IMR-90 (cell line): ENCODE data around the gene B4GALNT3. TPM values are rescaled to one million over a fixed set of nuclear protein-coding genes. Genes with fewer than 3 reads are reported as not detected.

Experiments used
- ATAC-seq: fragments of 200-7000 bp; cut with Tn5 transposase; 2 replicates; pipeline ENCODE4 v1.9.1; 2020; ENCODE audit warnings: low read depth, mild to moderate bottlenecking, moderate library complexity
- BruUV-seq: library from RNA; stranded (reverse); fragments of 400-500 nt; replicated peaks from 2 replicates; lab custom pipeline; 2021; lab: Mats Ljungman, UMichigan
- CTCF ChIA-PET: fragments of 300-600 bp; formaldehyde crosslinking; extraction: SDS; loops from one replicate; lab custom pipeline; 2021; ENCODE audit warnings: antibody characterized with exemption; lab: Yijun Ruan, JAX
- POLR2A ChIA-PET: fragments of 300-600 bp; sonication (Branson Sonifier 250); formaldehyde crosslinking; loops from one replicate; lab custom pipeline; 2022; ENCODE audit warnings: antibody characterized with exemption; ENCODE audit not compliant: unreplicated experiment; lab: Charles Lee
- DNase-seq: peaks from one replicate; pipeline ENCODE4 v3.0.0; 2013
- H2AFZ ChIP-seq: replicated peaks from 2 replicates; pipeline ENCODE3; 2013; ENCODE audit warnings: low read length, mild to moderate bottlenecking; ENCODE audit not compliant: poor library complexity
- H2AK5ac ChIP-seq: 2 replicates; pipeline ENCODE4 v1.6.1; 2013; ENCODE audit warnings: low read depth, low read length, inconsistent platforms
- H2AK9ac ChIP-seq: replicated peaks from 2 replicates; pipeline ENCODE3; 2013; ENCODE audit warnings: mild to moderate bottlenecking, low read depth, low read length, moderate library complexity; ENCODE audit not compliant: poor library complexity
- H2BK120ac ChIP-seq: 2 replicates; pipeline ENCODE4 v1.6.1; 2013; ENCODE audit warnings: low read depth, low read length, inconsistent platforms
- H2BK15ac ChIP-seq: 3 replicates; pipeline ENCODE4 v1.6.1; 2013; ENCODE audit warnings: low read depth, low read length, inconsistent platforms
- H2BK20ac ChIP-seq: 2 replicates; pipeline ENCODE4 v1.6.1; 2013; ENCODE audit warnings: low read depth, mild to moderate bottlenecking, inconsistent platforms, low read length, moderate library complexity
- H2BK5ac ChIP-seq: 2 replicates; pipeline ENCODE4 v1.6.1; 2013; ENCODE audit warnings: mild to moderate bottlenecking, low read depth, low read length, inconsistent platforms; ENCODE audit not compliant: poor library complexity, severe bottlenecking
- H3K14ac ChIP-seq: replicated peaks from 2 replicates; pipeline ENCODE4 v1.6.1; 2013; ENCODE audit warnings: low read depth, low read length, inconsistent platforms
- H3K18ac ChIP-seq: 2 replicates; pipeline ENCODE4 v1.6.1; 2013; ENCODE audit warnings: low read depth, low read length, control low read depth
- H3K23ac ChIP-seq: 2 replicates; pipeline ENCODE4 v1.6.1; 2013; ENCODE audit warnings: low read depth, low read length, inconsistent platforms
- H3K27ac ChIP-seq: 2 replicates; pipeline ENCODE4 v1.5.1; 2013; ENCODE audit warnings: mild to moderate bottlenecking, control low read depth, low read length; ENCODE audit not compliant: insufficient read depth
- H3K27me3 ChIP-seq: 2 replicates; pipeline ENCODE4 v1.6.1; 2013; ENCODE audit warnings: low read length; ENCODE audit not compliant: control insufficient read depth, insufficient read depth
- H3K36me3 ChIP-seq: 2 replicates; pipeline ENCODE4 v1.6.1; 2013; ENCODE audit warnings: low read length, mixed read lengths; ENCODE audit not compliant: control insufficient read depth, insufficient read depth
- H3K4ac ChIP-seq: 2 replicates; pipeline ENCODE4 v1.6.1; 2013; ENCODE audit warnings: low read depth, low read length, inconsistent platforms
- H3K4me1 ChIP-seq: 2 replicates; pipeline ENCODE4 v1.6.1; 2013; ENCODE audit warnings: low read length, mixed read lengths; ENCODE audit not compliant: control insufficient read depth, insufficient read depth
- H3K4me2 ChIP-seq: 2 replicates; pipeline ENCODE4 v1.6.1; 2013; ENCODE audit warnings: low read depth, mild to moderate bottlenecking, control low read depth, low read length, moderate library complexity
- H3K4me3 ChIP-seq: 2 replicates; pipeline ENCODE4 v1.5.1; 2013; ENCODE audit warnings: low read depth, mild to moderate bottlenecking, control low read depth, low read length, moderate library complexity; ENCODE audit not compliant: insufficient read depth
- H3K56ac ChIP-seq: 2 replicates; pipeline ENCODE4 v1.6.1; 2013; ENCODE audit warnings: low read length, inconsistent platforms; ENCODE audit not compliant: insufficient read depth; ENCODE audit errors: extremely low read depth
- H3K79me1 ChIP-seq, 2 experiments: 2 replicates each; pipeline ENCODE4 v1.6.1; 2013; ENCODE audit warnings: low read length in 2 of 2, inconsistent platforms in 1 of 2, low read depth in 1 of 2
- H3K9ac ChIP-seq: 2 replicates; pipeline ENCODE4 v1.6.1; 2013; ENCODE audit warnings: low read depth, low read length, control low read depth
- H3K9me1 ChIP-seq: 2 replicates; pipeline ENCODE4 v1.6.1; 2013; ENCODE audit warnings: low read length, inconsistent platforms; ENCODE audit not compliant: insufficient read depth
- H3K9me3 ChIP-seq: 2 replicates; pipeline ENCODE4 v1.6.1; 2013; ENCODE audit warnings: low read length; ENCODE audit not compliant: control insufficient read depth, insufficient read depth
- H4K20me1 ChIP-seq: 2 replicates; pipeline ENCODE4 v1.6.1; 2013; ENCODE audit warnings: low read length, inconsistent platforms; ENCODE audit not compliant: insufficient read depth
- H4K5ac ChIP-seq: 2 replicates; pipeline ENCODE4 v1.6.1; 2013; ENCODE audit warnings: mild to moderate bottlenecking, low read depth, low read length, control low read depth
- H4K8ac ChIP-seq, 2 experiments: 2 replicates each; pipeline ENCODE4 v1.6.1; 2013; ENCODE audit warnings: low read depth in 2 of 2, low read length in 2 of 2, control low read depth in 1 of 2, inconsistent platforms in 1 of 2
- H4K91ac ChIP-seq: 2 replicates; pipeline ENCODE4 v1.6.1; 2013; ENCODE audit warnings: low read depth, low read length, inconsistent platforms; ENCODE audit not compliant: insufficient read depth
- BHLHE40 ChIP-seq: fragments of 150-350 bp; IDR thresholded peaks from 2 replicates; pipeline ENCODE4 v1.6.1; 2016; ENCODE audit warnings: mild to moderate bottlenecking, low read depth, low read length
- CEBPB ChIP-seq: IDR thresholded peaks from 2 replicates; pipeline ENCODE4 v1.6.1; 2012; ENCODE audit warnings: low read depth, low read length, improper control_type of control experiment
- CHD1 ChIP-seq: IDR thresholded peaks from 2 replicates; pipeline ENCODE4 v1.6.1; 2012; ENCODE audit warnings: low read depth, low read length, improper control_type of control experiment
- CTCF ChIP-seq: conservative IDR thresholded peaks from 2 replicates; pipeline ENCODE4 v1.5.1; 2012; ENCODE audit warnings: mild to moderate bottlenecking, low read depth, low read length, improper control_type of control experiment
- ELK1 ChIP-seq: fragments of 150-350 bp; IDR thresholded peaks from 2 replicates; pipeline ENCODE4 v1.6.1; 2016; ENCODE audit warnings: low read depth, mild to moderate bottlenecking, low read length, moderate library complexity, borderline replicate concordance
- FOS ChIP-seq: fragments of 150-350 bp; IDR thresholded peaks from 2 replicates; pipeline ENCODE4 v1.6.1; 2016; ENCODE audit warnings: low read depth, low read length
- MAFK ChIP-seq: IDR thresholded peaks from 2 replicates; pipeline ENCODE4 v1.6.1; 2012; ENCODE audit warnings: low read depth, low read length, improper control_type of control experiment
- MAZ ChIP-seq: IDR thresholded peaks from 2 replicates; pipeline ENCODE4 v1.6.1; 2012; ENCODE audit warnings: low read depth, mild to moderate bottlenecking, low read length, improper control_type of control experiment, moderate library complexity, borderline replicate concordance
- MXI1 ChIP-seq: IDR thresholded peaks from 2 replicates; pipeline ENCODE4 v1.6.1; 2012; ENCODE audit warnings: low read depth, mild to moderate bottlenecking, low read length, moderate library complexity, borderline replicate concordance
- NFE2L2 ChIP-seq: fragments of 150-350 bp; IDR thresholded peaks from 2 replicates; pipeline ENCODE4 v1.6.1; 2016; ENCODE audit warnings: low read depth, mild to moderate bottlenecking, low read length
- POLR2A ChIP-seq: IDR thresholded peaks from 2 replicates; pipeline ENCODE4 v1.6.1; 2012; ENCODE audit warnings: mild to moderate bottlenecking, low read depth, low read length
- RAD21 ChIP-seq: IDR thresholded peaks from 2 replicates; pipeline ENCODE4 v1.6.1; 2012; ENCODE audit warnings: low read length, improper control_type of control experiment
- RCOR1 ChIP-seq: IDR thresholded peaks from 2 replicates; pipeline ENCODE4 v1.6.1; 2012; ENCODE audit warnings: mild to moderate bottlenecking, low read length, improper control_type of control experiment; ENCODE audit not compliant: insufficient replicate concordance
- RFX5 ChIP-seq: IDR thresholded peaks from 2 replicates; pipeline ENCODE4 v1.8.0; 2012; ENCODE audit warnings: low read depth, mild to moderate bottlenecking, low read length, moderate library complexity
- SMC3 ChIP-seq: fragments of 150-350 bp; IDR thresholded peaks from 2 replicates; pipeline ENCODE4 v1.6.1; 2016; ENCODE audit warnings: low read depth, mild to moderate bottlenecking, antibody characterized with exemption, low read length, moderate library complexity
- USF2 ChIP-seq: fragments of 150-350 bp; IDR thresholded peaks from 2 replicates; pipeline ENCODE4 v1.6.1; 2017; ENCODE audit warnings: mild to moderate bottlenecking, antibody characterized with exemption, low read length, low read depth
- WGBS, 2 experiments: methylation state at CpG; one replicate each; pipeline versions ENCODE4 v1.1.5 to v1.1.7; 2013; ENCODE audit warnings: missing lambda C conversion rate in 2 of 2; ENCODE audit not compliant: insufficient read length in 1 of 2; ENCODE audit errors: extremely low coverage in 2 of 2; 5-methylcytosine and 5-hydroxymethylcytosine counted together
- dilution Hi-C: fragments of 300-500 bp; cut with HindIII; formaldehyde crosslinking; loops from one replicate; pipeline ENCODE4 v1.14.3; 2018; ENCODE audit warnings: low sequenced_read_pairs; ENCODE audit not compliant: unreplicated experiment
- in situ Hi-C: fragments of 300-500 bp; cut with MboI; formaldehyde crosslinking; loops from 3 replicates; pipeline ENCODE4 v1.14.3; 2019; ENCODE audit warnings: low sequenced_read_pairs, inconsistent platforms, mixed read lengths
- intact Hi-C: fragments of 100-400 bp; cut with micrococcal nuclease; formaldehyde crosslinking; loops from 2 replicates; pipeline ENCODE4 v1.10.0; 2022
- polyA plus RNA-seq, 3 experiments: library from polyadenylated mRNA; depleted of rRNA; stranded (reverse); fragments of >200 nt; gene quantifications; 2 replicates each; pipeline ENCODE4 v1.2.3, GENCODE V29; 2012; ENCODE audit warnings: low replicate concordance in 1 of 3
- total RNA-seq: library from RNA; depleted of rRNA; stranded (reverse); fragments of >200 nt; gene quantifications from 2 replicates; pipeline ENCODE4 v1.2.3, GENCODE V29; 2012

The B4GALNT3 gene
- total and polyA plus RNA-seq, 2 of the 4 experiments (the other 2 are of a cell fraction), result not detected

- Histone ChIP-seq H3K9ac (no peak overlapping the region), H4K91ac (no peak overlapping the region), H3K18ac (no peak overlapping the region), H3K27ac (no peak overlapping the region), H3K27me3 (peaks cover 10% of the 10 kb centered on the region), H3K4me1 (peaks cover 8% of the 10 kb centered on the region), H2AK9ac (no peak overlapping the region), H3K9me3 (no peaks in the 10 kb centered on the region), H3K14ac (no peak overlapping the region), H3K23ac (no peak overlapping the region), H2AFZ (no peak overlapping the region), H3K36me3 (no peaks in the 10 kb centered on the region), H2BK20ac (no peak overlapping the region), H3K79me1 (no peaks in the 10 kb centered on the region), H2BK120ac (no peak overlapping the region), H4K5ac (no peak overlapping the region), H4K20me1 (no peaks in the 10 kb centered on the region), H3K4ac (no peak overlapping the region), H3K9me1 (peaks cover 6% of the 10 kb centered on the region), H2BK15ac (no peak overlapping the region), H3K4me3 (no peak overlapping the region), H2AK5ac (no peak overlapping the region), H3K4me2 (no peak overlapping the region), H4K8ac (no peak overlapping the region), H3K56ac (no peak overlapping the region), H2BK5ac (no peak overlapping the region)
- dilution Hi-C loops (no loop called here), in situ Hi-C loops (no loop called here), intact Hi-C loops (no loop called here)
- no TSS peak for BruUV-seq
- ATAC-seq, result no peak
- CTCF ChIA-PET, result no interaction called here
- POLR2A ChIA-PET, result no interaction called here
- TF ChIP-seq USF2 (no peak), BHLHE40 (no peak), CEBPB (no peak), POLR2A (no peak), NFE2L2 (no peak), FOS (no peak), CTCF (no peak), ELK1 (no peak), RFX5 (no peak), RAD21 (no peak), RCOR1 (no peak), CHD1 (no peak), MAFK (no peak), MXI1 (no peak), SMC3 (no peak), MAZ (no peak)
- 60% methylated on average over 2 of the region's 4 CpGs; no CpG with 5 or more reads in 1 of the 2 experiments for WGBS, 2 experiments
- DNase-seq, result no peak
These were observed 153.1 kb downstream of the B4GALNT3 start for GRCh38 chr12:612886-613285.
